Neural cell (in vitro differentiated cells): Measurements from ENCODE around the gene SCP2. TPM values are rescaled to one million over a fixed set of nuclear protein-coding genes. Genes with fewer than 3 reads are reported as not detected.

Experiments used
- H2AFZ ChIP-seq: fragments of 200-600, 300-800 bp; sonication (generic), shearing (Covaris generic); 2 replicates; pipeline ENCODE4 v1.6.0; 2014; ENCODE audit warnings: low read depth, mild to moderate bottlenecking, antibody characterized with exemption, low read length, moderate library complexity
- H3F3A ChIP-seq: fragments of 200-600 bp; shearing (Covaris generic); 2 replicates; pipeline ENCODE4 v1.6.1; 2016; ENCODE audit warnings: mild to moderate bottlenecking, moderate library complexity, mixed read lengths, antibody characterized with exemption, low read length; ENCODE audit not compliant: insufficient read depth, poor library complexity, severe bottlenecking
- H3K27ac ChIP-seq: fragments of 200-600, 300-800 bp; sonication (generic), shearing (Covaris generic); 2 replicates; pipeline ENCODE4 v1.5.1; 2014; ENCODE audit warnings: mild to moderate bottlenecking, low read length, moderate library complexity
- H3K27me3 ChIP-seq: fragments of 300-800, 200-600 bp; sonication (generic), shearing (Covaris generic); 2 replicates; pipeline ENCODE4 v1.6.0; 2014; ENCODE audit warnings: mild to moderate bottlenecking, low read depth, low read length, moderate library complexity; ENCODE audit not compliant: insufficient read depth
- H3K36me3 ChIP-seq: fragments of 300-800, 200-600 bp; sonication (generic), shearing (Covaris generic); 2 replicates; pipeline ENCODE4 v1.5.1; 2014; ENCODE audit warnings: mild to moderate bottlenecking, antibody characterized with exemption, low read length, moderate library complexity; ENCODE audit not compliant: insufficient read depth
- H3K4me2 ChIP-seq: fragments of 300-800, 200-600 bp; sonication (generic), shearing (Covaris generic); 2 replicates; pipeline ENCODE4 v1.6.0; 2014; ENCODE audit warnings: mild to moderate bottlenecking, low read length
- H3K4me3 ChIP-seq: fragments of 300-800, 200-600 bp; sonication (generic), shearing (Covaris generic); 2 replicates; pipeline ENCODE4 v1.5.1; 2014; ENCODE audit warnings: mild to moderate bottlenecking, low read length, moderate library complexity
- H3K79me2 ChIP-seq: fragments of 200-600 bp; shearing (Covaris generic); replicated peaks from 2 replicates; pipeline ENCODE4 v1.6.0; 2014; ENCODE audit warnings: mild to moderate bottlenecking, low read length, moderate library complexity; ENCODE audit not compliant: insufficient read depth
- H3K9ac ChIP-seq: fragments of 300-800, 200-600 bp; sonication (generic), shearing (Covaris generic); 2 replicates; pipeline ENCODE4 v1.6.1; 2016; ENCODE audit warnings: mild to moderate bottlenecking, low read length, mixed read lengths
- H3K9me2 ChIP-seq: fragments of 200-600 bp; shearing (Covaris generic); 2 replicates; pipeline ENCODE4 v1.6.1; 2016; ENCODE audit warnings: mild to moderate bottlenecking, low read length, mixed read lengths; ENCODE audit not compliant: insufficient read depth
- H3K9me3 ChIP-seq: fragments of 200-600, 300-800 bp; sonication (generic), shearing (Covaris generic); 2 replicates; pipeline ENCODE4 v1.6.1; 2016; ENCODE audit warnings: mild to moderate bottlenecking, mixed run types, low read length, moderate library complexity, mixed read lengths
- H4K20me1 ChIP-seq: fragments of 200-600 bp; shearing (Covaris generic); 2 replicates; pipeline ENCODE4 v1.6.1; 2016; ENCODE audit warnings: mild to moderate bottlenecking, mixed run types; ENCODE audit not compliant: insufficient read depth
- EP300 ChIP-seq: fragments of 450-650 bp; conservative IDR thresholded peaks from 2 replicates; pipeline ENCODE4 v1.6.1; 2014; ENCODE audit warnings: antibody characterized with exemption, mild to moderate bottlenecking, moderate library complexity; ENCODE audit not compliant: poor library complexity, severe bottlenecking
- EZH2 ChIP-seq: fragments of 200-600, 300-800 bp; shearing (Covaris generic), sonication (generic); IDR thresholded peaks from 2 replicates; pipeline ENCODE4 v1.6.1; 2014; ENCODE audit warnings: antibody characterized with exemption, low read length, borderline replicate concordance, mild to moderate bottlenecking; ENCODE audit not compliant: insufficient read depth, poor library complexity, severe bottlenecking
- MXI1 ChIP-seq: fragments of 450-650 bp; conservative IDR thresholded peaks from 2 replicates; pipeline ENCODE4 v1.6.1; 2014; ENCODE audit warnings: antibody characterized with exemption, mild to moderate bottlenecking; ENCODE audit not compliant: poor library complexity, severe bottlenecking
- POLR2AphosphoS5 ChIP-seq: IDR thresholded peaks from 2 replicates; pipeline ENCODE4 v1.6.1; 2012
- RAD21 ChIP-seq: fragments of 450-650 bp; conservative IDR thresholded peaks from 2 replicates; pipeline ENCODE4 v1.6.1; 2014; ENCODE audit warnings: antibody characterized with exemption, mild to moderate bottlenecking, moderate library complexity
- SMC3 ChIP-seq: fragments of 450-650 bp; conservative IDR thresholded peaks from 2 replicates; pipeline ENCODE4 v1.6.1; 2014; ENCODE audit warnings: antibody characterized with exemption, mild to moderate bottlenecking, moderate library complexity; ENCODE audit not compliant: poor library complexity
- TAF1 ChIP-seq: IDR thresholded peaks from 2 replicates; pipeline ENCODE4 v1.6.1; 2012; ENCODE audit warnings: low read depth
- polyA plus RNA-seq: library from polyadenylated mRNA; depleted of rRNA; stranded (reverse); fragments of >200 nt; gene quantifications from 2 replicates; pipeline ENCODE4 v1.2.3, GENCODE V29; 2014
- TF ChIP-seq, protein P1 (sequence below): fragments of 450-650 bp; IDR thresholded peaks from 2 replicates; pipeline ENCODE4 v1.5.1; 2014; ENCODE audit warnings: antibody characterized with exemption, mild to moderate bottlenecking, moderate library complexity; ENCODE audit not compliant: poor library complexity, severe bottlenecking
- TF ChIP-seq, protein P2 (sequence below): IDR thresholded peaks from 2 replicates; pipeline ENCODE4 v1.6.1; 2012; ENCODE audit warnings: borderline replicate concordance

Gene SCP2
- polyA plus RNA-seq, 1 donor from 2014 or later: 182 TPM

DNA sequence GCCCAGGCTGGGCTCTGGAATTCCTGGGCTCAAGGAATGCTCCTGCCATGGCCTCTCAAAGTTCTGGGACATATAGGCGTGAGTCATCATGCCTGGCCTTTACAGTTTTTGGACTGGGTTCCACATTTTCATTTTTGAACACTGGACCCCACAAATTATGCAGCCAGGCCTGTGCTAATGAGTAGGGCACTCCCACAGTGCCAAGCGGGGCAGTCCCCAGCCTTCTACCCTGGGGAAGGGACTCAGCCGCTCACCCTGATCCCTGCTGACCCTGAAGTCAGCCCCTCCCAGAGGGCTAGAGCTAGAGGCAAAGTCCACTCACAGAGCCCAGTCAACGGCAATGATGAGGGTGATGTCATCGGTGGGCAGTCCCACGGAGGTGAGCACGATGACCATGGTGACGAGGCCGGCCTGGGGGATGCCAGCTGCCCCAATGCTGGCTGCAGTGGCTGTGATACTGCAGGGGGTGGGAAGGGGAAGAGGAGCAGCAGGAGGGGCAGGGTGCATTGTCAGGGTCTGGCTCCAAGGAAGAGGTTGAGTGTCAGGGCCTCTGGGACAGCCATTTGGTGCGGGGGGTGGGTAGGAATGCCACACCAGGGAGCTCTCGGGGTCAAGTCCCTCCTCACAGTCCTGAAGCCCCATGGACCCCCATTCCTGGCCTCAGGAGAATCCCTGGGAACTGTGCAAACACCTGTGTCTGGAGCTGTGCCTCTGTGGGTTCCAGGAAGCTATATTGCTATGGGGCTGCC is 162.6 kb downstream of the SCP2 start:
- Histone ChIP-seq H3K9ac (no peak overlapping the region), H3K4me2 (no peak overlapping the region), H4K20me1 (no peaks in the 10 kb centered on the region), H3F3A (no peaks in the 10 kb centered on the region), H3K4me3 (no peak overlapping the region), H3K9me2 (no peaks in the 10 kb centered on the region), H3K27me3 (no peaks in the 10 kb centered on the region), H3K27ac (no peak overlapping the region), H3K9me3 (no peaks in the 10 kb centered on the region), H3K79me2 (no peaks in the 10 kb centered on the region), H2AFZ (no peak overlapping the region), H3K36me3 (no peaks in the 10 kb centered on the region)
- no peak for TF ChIP-seq POLR2AphosphoS5
- no peak for TF ChIP-seq SMC3
- no peak for TF ChIP-seq TAF1
- TF ChIP-seq RAD21: no peak

DNA sequence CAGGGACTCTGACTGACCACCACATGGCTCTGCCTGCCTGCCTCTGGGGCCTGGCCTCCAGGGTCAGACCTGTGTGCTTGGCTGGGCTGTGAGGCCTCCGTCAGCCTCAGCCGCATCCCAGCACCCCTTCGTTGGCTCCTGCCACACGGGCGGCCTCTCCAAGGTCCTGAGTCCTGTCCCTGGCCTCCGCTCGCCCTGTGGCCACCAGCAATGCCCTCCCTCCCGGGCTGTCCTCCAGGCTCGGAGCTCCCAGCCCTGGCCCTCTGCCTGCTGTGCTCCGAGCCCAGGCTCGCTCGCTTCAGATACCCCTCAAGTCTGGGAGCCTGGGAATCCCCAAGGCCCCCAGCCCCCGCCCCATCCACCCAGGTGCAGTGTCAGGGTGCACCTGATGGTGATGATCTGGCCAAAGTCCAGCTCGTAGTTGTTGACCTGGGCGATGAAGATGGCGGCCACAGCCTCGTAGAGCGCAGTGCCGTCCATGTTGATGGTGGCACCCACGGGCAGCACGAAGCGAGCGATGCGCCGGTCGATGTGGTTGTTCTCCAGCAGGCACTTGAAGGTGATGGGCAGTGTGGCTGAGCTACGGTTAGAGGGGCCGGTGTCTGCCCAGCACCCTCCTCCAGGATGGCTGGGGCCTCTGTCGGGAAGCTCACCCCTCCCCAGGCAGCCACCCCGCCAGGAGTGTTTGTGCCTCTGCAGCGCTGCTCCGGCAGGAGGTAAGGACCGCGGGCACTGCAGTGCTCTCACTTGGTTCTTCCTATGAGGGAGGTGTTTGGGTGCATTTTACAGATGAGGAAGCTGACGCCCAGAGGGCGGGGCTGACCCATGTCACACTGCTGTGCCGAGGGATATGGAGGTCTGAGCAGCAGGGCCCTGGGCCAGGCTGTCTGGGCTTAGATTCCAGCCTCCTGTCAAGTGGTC is 163.4 kb downstream of the SCP2 start:
- Histone ChIP-seq H2AFZ (no peak overlapping the region), H3F3A (no peaks in the 10 kb centered on the region), H3K79me2 (no peaks in the 10 kb centered on the region), H3K4me3 (no peak overlapping the region), H3K36me3 (no peaks in the 10 kb centered on the region), H3K27ac (no peak overlapping the region), H3K9ac (no peak overlapping the region), H4K20me1 (no peaks in the 10 kb centered on the region), H3K4me2 (no peak overlapping the region), H3K9me2 (no peaks in the 10 kb centered on the region), H3K27me3 (no peaks in the 10 kb centered on the region), H3K9me3 (no peaks in the 10 kb centered on the region)
- TF ChIP-seq EZH2 (no peak), SMC3 (no peak), MXI1 (no peak), RAD21 (no peak), POLR2AphosphoS5 (no peak), TAF1 (no peak), EP300 (no peak)
- TF ChIP-seq, protein P1, sequence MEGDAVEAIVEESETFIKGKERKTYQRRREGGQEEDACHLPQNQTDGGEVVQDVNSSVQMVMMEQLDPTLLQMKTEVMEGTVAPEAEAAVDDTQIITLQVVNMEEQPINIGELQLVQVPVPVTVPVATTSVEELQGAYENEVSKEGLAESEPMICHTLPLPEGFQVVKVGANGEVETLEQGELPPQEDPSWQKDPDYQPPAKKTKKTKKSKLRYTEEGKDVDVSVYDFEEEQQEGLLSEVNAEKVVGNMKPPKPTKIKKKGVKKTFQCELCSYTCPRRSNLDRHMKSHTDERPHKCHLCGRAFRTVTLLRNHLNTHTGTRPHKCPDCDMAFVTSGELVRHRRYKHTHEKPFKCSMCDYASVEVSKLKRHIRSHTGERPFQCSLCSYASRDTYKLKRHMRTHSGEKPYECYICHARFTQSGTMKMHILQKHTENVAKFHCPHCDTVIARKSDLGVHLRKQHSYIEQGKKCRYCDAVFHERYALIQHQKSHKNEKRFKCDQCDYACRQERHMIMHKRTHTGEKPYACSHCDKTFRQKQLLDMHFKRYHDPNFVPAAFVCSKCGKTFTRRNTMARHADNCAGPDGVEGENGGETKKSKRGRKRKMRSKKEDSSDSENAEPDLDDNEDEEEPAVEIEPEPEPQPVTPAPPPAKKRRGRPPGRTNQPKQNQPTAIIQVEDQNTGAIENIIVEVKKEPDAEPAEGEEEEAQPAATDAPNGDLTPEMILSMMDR: no peak
- TF ChIP-seq, protein P2, sequence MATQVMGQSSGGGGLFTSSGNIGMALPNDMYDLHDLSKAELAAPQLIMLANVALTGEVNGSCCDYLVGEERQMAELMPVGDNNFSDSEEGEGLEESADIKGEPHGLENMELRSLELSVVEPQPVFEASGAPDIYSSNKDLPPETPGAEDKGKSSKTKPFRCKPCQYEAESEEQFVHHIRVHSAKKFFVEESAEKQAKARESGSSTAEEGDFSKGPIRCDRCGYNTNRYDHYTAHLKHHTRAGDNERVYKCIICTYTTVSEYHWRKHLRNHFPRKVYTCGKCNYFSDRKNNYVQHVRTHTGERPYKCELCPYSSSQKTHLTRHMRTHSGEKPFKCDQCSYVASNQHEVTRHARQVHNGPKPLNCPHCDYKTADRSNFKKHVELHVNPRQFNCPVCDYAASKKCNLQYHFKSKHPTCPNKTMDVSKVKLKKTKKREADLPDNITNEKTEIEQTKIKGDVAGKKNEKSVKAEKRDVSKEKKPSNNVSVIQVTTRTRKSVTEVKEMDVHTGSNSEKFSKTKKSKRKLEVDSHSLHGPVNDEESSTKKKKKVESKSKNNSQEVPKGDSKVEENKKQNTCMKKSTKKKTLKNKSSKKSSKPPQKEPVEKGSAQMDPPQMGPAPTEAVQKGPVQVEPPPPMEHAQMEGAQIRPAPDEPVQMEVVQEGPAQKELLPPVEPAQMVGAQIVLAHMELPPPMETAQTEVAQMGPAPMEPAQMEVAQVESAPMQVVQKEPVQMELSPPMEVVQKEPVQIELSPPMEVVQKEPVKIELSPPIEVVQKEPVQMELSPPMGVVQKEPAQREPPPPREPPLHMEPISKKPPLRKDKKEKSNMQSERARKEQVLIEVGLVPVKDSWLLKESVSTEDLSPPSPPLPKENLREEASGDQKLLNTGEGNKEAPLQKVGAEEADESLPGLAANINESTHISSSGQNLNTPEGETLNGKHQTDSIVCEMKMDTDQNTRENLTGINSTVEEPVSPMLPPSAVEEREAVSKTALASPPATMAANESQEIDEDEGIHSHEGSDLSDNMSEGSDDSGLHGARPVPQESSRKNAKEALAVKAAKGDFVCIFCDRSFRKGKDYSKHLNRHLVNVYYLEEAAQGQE: no peak
